Bronchial epithelial cell (primary cell): ENCODE data around the gene HSD11B1. TPM values are rescaled to one million over a fixed set of nuclear protein-coding genes. Genes with fewer than 3 reads are reported as not detected.

Source experiments
- DNase-seq: peaks from one replicate; pipeline ENCODE4 v3.0.0-alpha.2; 2010; ENCODE audit warnings: low read depth
- FAIRE-seq: peaks from 2 replicates; lab custom pipeline; 2011; peaks lifted over from hg19 to GRCh38; lab: Jason Lieb, UNC
- H3K27me3 ChIP-seq: 2 replicates; pipeline ENCODE4 v1.5.1; 2011; ENCODE audit warnings: low read length; ENCODE audit not compliant: control insufficient read depth, insufficient read depth
- H3K36me3 ChIP-seq: 2 replicates; pipeline ENCODE4 v1.5.1; 2011; ENCODE audit warnings: low read length; ENCODE audit not compliant: control insufficient read depth, insufficient read depth
- H3K4me3 ChIP-seq: 2 replicates; pipeline ENCODE4 v1.5.1; 2011; ENCODE audit warnings: mild to moderate bottlenecking, low read depth, low read length, control low read depth
- total RNA-seq: library from RNA; depleted of rRNA; stranded (reverse); fragments of >200 nt; gene quantifications from 2 replicates; pipeline ENCODE4 v1.2.1, GENCODE V29; 2014
- TF ChIP-seq, protein P1 (sequence below): IDR thresholded peaks from 2 replicates; pipeline ENCODE4 v1.5.1; 2011; ENCODE audit warnings: mild to moderate bottlenecking, moderate library complexity, low read length, control low read depth, inconsistent platforms; ENCODE audit not compliant: insufficient read depth, severe bottlenecking

HSD11B1 gene
- total RNA-seq, 1 donor from 2014 or later: 10.5 TPM

DNA sequence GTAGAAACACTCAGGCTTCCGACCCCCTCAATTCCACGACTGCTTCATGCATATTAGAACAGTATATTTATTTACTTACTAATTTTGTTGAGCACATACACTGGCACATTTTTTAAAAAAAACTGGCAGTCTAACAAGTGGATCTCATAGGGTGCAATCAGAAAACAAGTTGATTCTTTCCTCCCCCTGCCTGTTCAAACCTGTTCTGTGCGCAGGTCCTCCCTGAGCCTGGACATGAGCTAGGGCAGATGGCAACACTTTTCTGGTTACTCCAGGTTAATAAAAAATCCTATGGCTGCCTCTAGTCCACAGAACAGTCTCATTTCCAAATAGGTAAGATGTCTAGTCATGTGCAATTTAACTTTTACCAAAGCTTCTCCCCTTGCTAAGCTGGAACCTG, 18.6 kb downstream of the HSD11B1 start:
- no peak overlapping the region for H3K4me3 ChIP-seq
- DNase-seq: peak; percentile 79
- no peaks in the 10 kb centered on the region for H3K36me3 ChIP-seq
- TF ChIP-seq, protein P1, sequence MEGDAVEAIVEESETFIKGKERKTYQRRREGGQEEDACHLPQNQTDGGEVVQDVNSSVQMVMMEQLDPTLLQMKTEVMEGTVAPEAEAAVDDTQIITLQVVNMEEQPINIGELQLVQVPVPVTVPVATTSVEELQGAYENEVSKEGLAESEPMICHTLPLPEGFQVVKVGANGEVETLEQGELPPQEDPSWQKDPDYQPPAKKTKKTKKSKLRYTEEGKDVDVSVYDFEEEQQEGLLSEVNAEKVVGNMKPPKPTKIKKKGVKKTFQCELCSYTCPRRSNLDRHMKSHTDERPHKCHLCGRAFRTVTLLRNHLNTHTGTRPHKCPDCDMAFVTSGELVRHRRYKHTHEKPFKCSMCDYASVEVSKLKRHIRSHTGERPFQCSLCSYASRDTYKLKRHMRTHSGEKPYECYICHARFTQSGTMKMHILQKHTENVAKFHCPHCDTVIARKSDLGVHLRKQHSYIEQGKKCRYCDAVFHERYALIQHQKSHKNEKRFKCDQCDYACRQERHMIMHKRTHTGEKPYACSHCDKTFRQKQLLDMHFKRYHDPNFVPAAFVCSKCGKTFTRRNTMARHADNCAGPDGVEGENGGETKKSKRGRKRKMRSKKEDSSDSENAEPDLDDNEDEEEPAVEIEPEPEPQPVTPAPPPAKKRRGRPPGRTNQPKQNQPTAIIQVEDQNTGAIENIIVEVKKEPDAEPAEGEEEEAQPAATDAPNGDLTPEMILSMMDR: no peak
- no peak for FAIRE-seq
- no peaks in the 10 kb centered on the region for H3K27me3 ChIP-seq

DNA sequence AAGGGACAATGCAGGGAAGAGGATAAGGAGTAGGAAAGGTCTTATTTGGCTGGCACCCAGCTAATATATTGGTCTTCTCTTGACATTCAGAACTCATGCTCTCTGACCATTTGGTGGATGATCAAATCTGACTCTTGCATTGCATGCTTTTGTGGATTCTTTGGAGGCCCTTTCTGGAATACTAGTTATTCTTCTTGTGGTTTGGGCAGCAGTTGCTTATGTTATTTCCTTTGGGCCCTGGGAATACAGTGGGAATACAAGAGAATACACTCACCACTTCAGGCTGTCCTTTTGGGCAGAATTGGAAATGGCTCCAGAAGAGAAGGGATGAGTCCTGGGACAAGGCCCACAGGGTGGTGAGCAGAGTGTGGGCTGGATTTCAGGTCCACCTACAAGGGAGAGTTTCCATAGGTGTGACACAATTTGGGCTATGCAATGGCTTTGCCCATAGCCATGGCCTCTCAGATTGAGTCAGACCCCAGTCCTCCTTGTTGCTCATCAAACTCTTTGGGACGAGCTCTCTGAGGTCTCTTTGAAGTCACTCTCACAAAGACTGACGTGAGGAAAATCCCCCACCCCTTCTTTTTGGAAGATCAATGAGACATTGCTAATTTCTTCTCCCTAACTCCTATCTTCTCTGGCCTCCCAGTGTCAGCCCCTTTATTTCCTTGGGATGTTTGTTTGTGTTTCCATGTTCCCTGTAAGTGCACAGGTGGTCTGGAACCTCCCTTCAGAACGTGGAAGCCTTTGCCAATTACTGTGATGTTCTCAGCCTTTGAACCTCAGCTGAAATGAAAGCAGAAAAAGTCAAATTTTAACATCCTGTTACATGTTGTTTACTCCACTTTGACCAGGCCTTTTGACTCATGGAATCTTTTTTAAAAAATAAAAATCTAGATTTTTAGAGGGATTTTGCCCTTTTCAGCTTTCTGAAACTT, 19.4 kb downstream of the HSD11B1 start:
- no peak for DNase-seq
- Histone ChIP-seq H3K36me3 (no peaks in the 10 kb centered on the region), H3K4me3 (no peak overlapping the region), H3K27me3 (no peaks in the 10 kb centered on the region)
- FAIRE-seq: no peak
- TF ChIP-seq, protein P1: no peak

DNA sequence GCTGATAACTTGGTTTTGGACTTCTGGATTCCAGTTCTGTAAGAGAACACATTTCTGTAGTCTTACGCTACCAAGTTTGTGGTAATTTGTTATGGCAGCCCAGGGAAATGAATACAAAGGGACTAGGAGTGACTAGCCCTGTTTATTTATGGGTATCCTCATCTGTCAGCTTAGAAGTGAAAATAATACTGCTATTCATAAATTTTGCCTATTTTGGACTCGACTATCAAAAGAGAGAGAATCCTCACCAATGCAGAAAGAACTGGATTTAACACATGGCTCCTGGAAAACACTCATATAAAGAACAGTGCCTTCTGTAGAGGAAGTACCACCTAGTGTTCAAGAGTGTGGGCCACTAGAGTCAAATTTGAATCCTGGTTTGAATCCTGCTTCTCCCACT, 22.6 kb downstream of the HSD11B1 start:
- H3K27me3 ChIP-seq: no peaks in the 10 kb centered on the region
- H3K4me3 ChIP-seq: no peak overlapping the region
- TF ChIP-seq, protein P1: no peak
- H3K36me3 ChIP-seq: no peaks in the 10 kb centered on the region
- DNase-seq: no peak
- FAIRE-seq: no peak

DNA sequence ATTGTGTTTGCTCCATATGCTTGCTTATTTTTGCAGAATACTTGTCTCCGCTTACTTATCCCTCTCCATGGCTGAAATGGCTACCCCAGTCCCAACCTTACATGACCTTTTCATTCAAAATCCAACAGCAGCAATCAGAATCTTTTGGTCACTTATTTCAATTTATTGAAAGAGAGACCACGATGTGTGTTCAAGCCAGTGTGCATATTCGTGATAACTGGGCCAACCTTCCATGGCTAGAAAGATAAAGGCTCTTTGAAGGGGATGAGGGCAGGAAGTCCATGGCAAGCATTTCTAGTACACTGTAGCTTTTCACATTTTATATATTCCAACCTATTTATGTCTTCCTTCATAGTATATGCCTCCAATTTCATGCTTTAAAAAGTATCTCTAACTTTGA, 23.1 kb downstream of the HSD11B1 start:
- TF ChIP-seq, protein P1: no peak
- FAIRE-seq: no peak
- DNase-seq: no peak
- no peak overlapping the region for H3K4me3 ChIP-seq
- no peaks in the 10 kb centered on the region for H3K27me3 ChIP-seq
- H3K36me3 ChIP-seq: no peaks in the 10 kb centered on the region

DNA sequence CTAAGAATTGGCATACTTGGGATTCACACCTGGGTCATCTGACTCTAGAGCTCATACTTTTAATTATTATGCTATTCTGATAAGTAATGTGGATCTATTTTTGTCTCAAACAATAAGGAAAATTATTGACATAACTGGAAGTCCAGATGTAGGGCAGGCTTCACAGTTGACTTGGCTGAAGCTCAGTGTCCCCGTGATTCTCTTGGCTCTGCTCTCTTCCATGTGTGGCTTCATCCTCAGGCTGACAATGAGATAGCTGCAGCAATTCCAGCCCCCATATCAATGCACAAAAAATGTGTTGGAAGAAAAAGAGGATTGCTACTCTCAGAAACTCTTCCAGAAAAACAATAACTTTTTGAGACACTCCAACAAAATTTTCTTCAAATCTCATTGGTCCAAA, 23.8 kb downstream of the HSD11B1 start:
- DNase-seq: no peak
- Histone ChIP-seq H3K27me3 (no peaks in the 10 kb centered on the region), H3K4me3 (no peak overlapping the region), H3K36me3 (no peaks in the 10 kb centered on the region)
- TF ChIP-seq, protein P1: no peak
- FAIRE-seq: no peak
